Activated CD4-positive, alpha-beta T cell treated with anti-CD3 and anti-CD28 coated beads, Interleukin-2, amount 50 U/mL, for 48 hours (primary cell): ENCODE results near the gene NDUFA3.

Experiments
- DNase-seq, 2 experiments: peaks; one replicate each; pipeline ENCODE4 v3.0.0-alpha.2; 2020

NDUFA3 gene

GRCh38 chr19:54141356-54141755 lies 38.7 kb downstream of the NDUFA3 start:
- no peak for DNase-seq

GRCh38 chr19:54142166-54142780 lies 39.6 kb downstream of the NDUFA3 start:
- no peak for DNase-seq

- DNase-seq, result no peak
Observed at GRCh38 chr19:54145541-54146158, 43.0 kb downstream of the NDUFA3 start.

- no peak for DNase-seq
Observed at GRCh38 chr19:54147676-54148075, 45.0 kb downstream of the NDUFA3 start.

GRCh38 chr19:54148158-54148557 lies 45.5 kb downstream of the NDUFA3 start:
- no peak for DNase-seq

- no peak for DNase-seq
Observed at GRCh38 chr19:54149021-54149812, 46.6 kb downstream of the NDUFA3 start.

GRCh38 chr19:54151362-54152035 lies 48.8 kb downstream of the NDUFA3 start:
- DNase-seq, result no peak

GRCh38 chr19:54152267-54152666 lies 49.6 kb downstream of the NDUFA3 start:
- DNase-seq, result no peak

- no peak for DNase-seq
Observed at GRCh38 chr19:54152878-54153524, 50.3 kb downstream of the NDUFA3 start.

GRCh38 chr19:54153731-54154326 lies 51.2 kb downstream of the NDUFA3 start:
- no peak for DNase-seq

- DNase-seq, result no peak
Observed at GRCh38 chr19:54154603-54155345, 52.1 kb downstream of the NDUFA3 start.

GRCh38 chr19:54155694-54156093 lies 53.0 kb downstream of the NDUFA3 start:
- DNase-seq, result no peak

GRCh38 chr19:54156490-54156889 lies 53.8 kb downstream of the NDUFA3 start:
- DNase-seq, result no peak

- DNase-seq, result no peak
Observed at GRCh38 chr19:54156953-54157352, 54.3 kb downstream of the NDUFA3 start.
